HEK293 (cell line): ENCODE results near the gene CIAO2A.
"Not testable (repeated sequence)": the region's sequence is repeated elsewhere in the genome, so short reads cannot be mapped to it uniquely, and the experiment has no call there.

Experiments
- CTCF ChIA-PET: fragments of 350-600 bp; formaldehyde crosslinking; extraction: SDS; loops from one replicate; lab custom pipeline; 2021; ENCODE audit warnings: antibody characterized with exemption; lab: Yijun Ruan, JAX
- POLR2A ChIA-PET: fragments of 300-600 bp; formaldehyde crosslinking; extraction: SDS; loops from one replicate; lab custom pipeline; 2020; ENCODE audit warnings: antibody characterized with exemption, inconsistent platforms; lab: Yijun Ruan, JAX
- H3K27ac ChIP-seq: fragments of 200-500 bp; sonication (Bioruptor generic); 2 replicates; pipeline ENCODE4 v1.5.1; 2014; ENCODE audit warnings: low read depth, low read length, control low read depth, inconsistent platforms; ENCODE audit errors: extremely low read depth
- H3K36me3 ChIP-seq, 2 experiments: fragments of 200-500 bp in 1 of 2; sonication (Bioruptor generic) in 1 of 2; 1 replicate in 1 of 2; 2 replicates in 1 of 2; pipeline ENCODE4 v1.5.1; 2014 to 2017; ENCODE audit warnings: inconsistent platforms in 2 of 2, low read length in 2 of 2; ENCODE audit not compliant: control insufficient read depth in 2 of 2, insufficient read depth in 1 of 2
- H3K4me1 ChIP-seq: fragments of 200-500 bp; sonication (Bioruptor generic); 2 replicates; pipeline ENCODE4 v1.5.1; 2014; ENCODE audit warnings: mild to moderate bottlenecking, low read length, inconsistent platforms; ENCODE audit not compliant: control insufficient read depth, insufficient read depth
- H3K4me3 ChIP-seq: 2 replicates; pipeline ENCODE4 v1.5.1; 2011; ENCODE audit warnings: low read depth, mild to moderate bottlenecking, control low read depth, low read length, moderate library complexity
- H3K9me3 ChIP-seq: fragments of 200-500 bp; sonication (Bioruptor generic); 2 replicates; pipeline ENCODE4 v1.5.1; 2014; ENCODE audit warnings: low read depth, low read length, inconsistent platforms; ENCODE audit not compliant: control insufficient read depth, insufficient read depth
- BCL11A ChIP-seq: fragments of 450-650 bp; formaldehyde crosslinking; IDR thresholded peaks from 2 replicates; pipeline ENCODE4 v1.5.1; 2016; ENCODE audit warnings: low read depth, missing biosample characterization, missing genetic modification characterization
- FEZF1 ChIP-seq: fragments of 450-650 bp; formaldehyde crosslinking; IDR thresholded peaks from 2 replicates; pipeline ENCODE4 v1.5.1; 2016; ENCODE audit warnings: missing biosample characterization, missing genetic modification characterization
- KLF1 ChIP-seq: fragments of 450-650 bp; formaldehyde crosslinking; IDR thresholded peaks from 2 replicates; pipeline ENCODE4 v1.5.1; 2016; ENCODE audit warnings: missing biosample characterization, missing genetic modification characterization
- OSR2 ChIP-seq: fragments of 450-650 bp; formaldehyde crosslinking; IDR thresholded peaks from 2 replicates; pipeline ENCODE4 v1.5.1; 2016; ENCODE audit warnings: missing biosample characterization, missing genetic modification characterization
- PRDM1 ChIP-seq: fragments of 450-650 bp; formaldehyde crosslinking; IDR thresholded peaks from 2 replicates; pipeline ENCODE4; 2016; ENCODE audit warnings: missing biosample characterization, missing genetic modification characterization
- RBAK ChIP-seq: fragments of 450-650 bp; formaldehyde crosslinking; IDR thresholded peaks from 2 replicates; pipeline ENCODE4 v1.5.1; 2016; ENCODE audit warnings: missing biosample characterization, missing genetic modification characterization
- REPIN1 ChIP-seq: fragments of 450-650 bp; formaldehyde crosslinking; IDR thresholded peaks from 2 replicates; pipeline ENCODE4 v1.5.1; 2017; ENCODE audit warnings: missing biosample characterization, missing genetic modification characterization, low read depth
- TCF7L2 ChIP-seq: IDR thresholded peaks from 2 replicates; pipeline ENCODE4 v1.6.1; 2011; ENCODE audit warnings: low read depth, mild to moderate bottlenecking, inconsistent platforms, low read length, moderate library complexity, borderline replicate concordance
- ZBTB7A ChIP-seq: fragments of 450-650 bp; formaldehyde crosslinking; IDR thresholded peaks from 2 replicates; pipeline ENCODE4 v1.5.1; 2016; ENCODE audit warnings: low read depth, missing biosample characterization, missing genetic modification characterization
- ZIC2 ChIP-seq: fragments of 450-650 bp; formaldehyde crosslinking; IDR thresholded peaks from 2 replicates; pipeline ENCODE4 v1.5.1; 2016; ENCODE audit warnings: missing biosample characterization, missing genetic modification characterization
- ZNF121 ChIP-seq: fragments of 450-650 bp; formaldehyde crosslinking; IDR thresholded peaks from 2 replicates; pipeline ENCODE4 v1.5.1; 2016; ENCODE audit warnings: missing biosample characterization, missing genetic modification characterization
- ZNF146 ChIP-seq: fragments of 450-650 bp; formaldehyde crosslinking; IDR thresholded peaks from 2 replicates; pipeline ENCODE4 v1.5.1; 2016; ENCODE audit warnings: missing biosample characterization, missing genetic modification characterization
- ZNF223 ChIP-seq: fragments of 450-650 bp; formaldehyde crosslinking; IDR thresholded peaks from 2 replicates; pipeline ENCODE4 v1.5.1; 2016; ENCODE audit warnings: missing biosample characterization, missing genetic modification characterization
- ZNF266 ChIP-seq: fragments of 450-650 bp; formaldehyde crosslinking; IDR thresholded peaks from 2 replicates; pipeline ENCODE4 v1.5.1; 2016; ENCODE audit warnings: missing biosample characterization, missing genetic modification characterization, low read depth
- ZNF335 ChIP-seq: fragments of 450-650 bp; formaldehyde crosslinking; conservative IDR thresholded peaks from 2 replicates; pipeline ENCODE4 v1.5.1; 2016; ENCODE audit warnings: missing biosample characterization, missing genetic modification characterization
- ZNF354C ChIP-seq: fragments of 450-650 bp; formaldehyde crosslinking; IDR thresholded peaks from 2 replicates; pipeline ENCODE4 v1.5.1; 2016; ENCODE audit warnings: missing biosample characterization, missing genetic modification characterization, low read depth, borderline replicate concordance
- ZNF544 ChIP-seq: fragments of 450-650 bp; formaldehyde crosslinking; IDR thresholded peaks from 2 replicates; pipeline ENCODE4 v1.5.0; 2017; ENCODE audit warnings: missing biosample characterization, missing genetic modification characterization
- ZNF596 ChIP-seq: fragments of 450-650 bp; IDR thresholded peaks from 2 replicates; pipeline ENCODE4 v1.5.0; 2018; ENCODE audit warnings: missing biosample characterization, mild to moderate bottlenecking, missing genetic modification characterization, moderate library complexity
- ZNF843 ChIP-seq: fragments of 450-650 bp; formaldehyde crosslinking; IDR thresholded peaks from 2 replicates; pipeline ENCODE4 v1.5.1; 2016; ENCODE audit warnings: missing biosample characterization, missing genetic modification characterization
- ZSCAN23 ChIP-seq: fragments of 450-650 bp; formaldehyde crosslinking; IDR thresholded peaks from 2 replicates; pipeline ENCODE4 v1.5.1; 2016; ENCODE audit warnings: missing biosample characterization, missing genetic modification characterization
- TF ChIP-seq, protein P1 (sequence below): fragments of 450-650 bp; formaldehyde crosslinking; IDR thresholded peaks from 2 replicates; pipeline ENCODE4 v1.5.1; 2016; ENCODE audit warnings: missing biosample characterization, missing genetic modification characterization
- TF ChIP-seq, protein P2 (sequence below): fragments of 450-650 bp; formaldehyde crosslinking; IDR thresholded peaks from 2 replicates; pipeline ENCODE4 v1.5.1; 2016; ENCODE audit warnings: missing biosample characterization, missing genetic modification characterization, low read depth
- TF ChIP-seq, protein P3 (sequence below): fragments of 450-650 bp; formaldehyde crosslinking; conservative IDR thresholded peaks from 2 replicates; pipeline ENCODE4 v1.5.1; 2016; ENCODE audit warnings: low read depth, missing biosample characterization, missing genetic modification characterization

The CIAO2A gene

DNA sequence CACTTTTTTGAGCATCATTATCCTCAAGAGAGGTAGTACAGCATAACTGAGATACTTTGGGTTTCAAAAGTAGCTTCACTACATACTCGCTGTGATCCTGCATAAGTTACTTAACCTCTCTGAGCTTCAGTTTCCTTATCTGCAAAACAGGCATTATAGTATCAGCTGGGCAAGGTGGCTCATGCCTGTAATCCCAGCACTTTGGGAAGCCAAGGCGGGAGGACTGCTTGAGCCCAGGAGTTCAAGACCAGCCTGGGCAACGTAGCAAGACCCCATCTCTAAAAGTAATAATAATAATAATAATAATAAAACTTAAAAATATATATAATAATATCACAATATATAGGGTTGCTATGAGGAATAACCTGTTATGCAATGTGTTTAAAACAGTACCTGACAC, 10.9 kb downstream of the CIAO2A start:
- TF ChIP-seq ZNF354C (no peak), ZNF121 (tag by site-specific recombination) (peak; percentile 46; the same call in 1 of the 2 replicates), BCL11A (tag by site-specific recombination) (no peak), ZNF223 (tag by site-specific recombination) (no peak)
- no peaks in the 10 kb centered on the region for H3K4me1 ChIP-seq
- H3K4me3 ChIP-seq, result no peak overlapping the region
- CTCF ChIA-PET, result interaction anchor here (1.1 to 1.6 kb wide), 2 partner anchors 11 to 13 kb away, joined by 3 to 4 read pairs; no protein-coding TSS in a partner anchor
- H3K36me3 ChIP-seq, result peaks cover 12 to 29% of the 10 kb centered on the region in 2 experiments
- POLR2A ChIA-PET, result no interaction called here
- no peaks in the 10 kb centered on the region for H3K9me3 ChIP-seq
- no peak overlapping the region for H3K27ac ChIP-seq

DNA sequence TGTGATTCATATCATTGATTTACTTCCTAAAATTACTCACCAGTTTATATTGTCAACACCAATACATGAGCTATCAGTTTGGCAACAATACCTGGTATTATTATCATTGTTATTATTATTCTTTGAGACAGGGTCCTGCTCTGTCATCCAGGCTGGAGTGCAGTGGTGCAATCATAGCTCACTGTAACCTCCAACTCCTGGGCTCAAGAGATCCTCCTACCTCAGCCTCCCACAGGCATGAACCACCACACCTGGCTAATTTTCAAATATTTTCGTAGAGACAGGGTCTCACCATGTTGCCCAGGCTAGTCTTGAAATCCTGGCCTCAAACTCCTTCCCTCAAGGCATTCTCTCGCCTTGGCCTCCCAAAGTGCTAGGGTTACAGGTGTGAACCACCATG, 20.1 kb downstream of the CIAO2A start:
- H3K27ac ChIP-seq, H3K9me3 ChIP-seq, POLR2A ChIA-PET, H3K4me1 ChIP-seq, H3K4me3 ChIP-seq: not testable (repeated sequence)
- CTCF ChIA-PET, result interaction anchor here (0.6 kb wide), 1 partner anchor 68 kb away, joined by 3 read pairs; no protein-coding TSS in a partner anchor
- peaks cover 0 to 11% of the 10 kb centered on the region in 2 experiments; a peak in 2 of 3 replicates for H3K36me3 ChIP-seq

DNA sequence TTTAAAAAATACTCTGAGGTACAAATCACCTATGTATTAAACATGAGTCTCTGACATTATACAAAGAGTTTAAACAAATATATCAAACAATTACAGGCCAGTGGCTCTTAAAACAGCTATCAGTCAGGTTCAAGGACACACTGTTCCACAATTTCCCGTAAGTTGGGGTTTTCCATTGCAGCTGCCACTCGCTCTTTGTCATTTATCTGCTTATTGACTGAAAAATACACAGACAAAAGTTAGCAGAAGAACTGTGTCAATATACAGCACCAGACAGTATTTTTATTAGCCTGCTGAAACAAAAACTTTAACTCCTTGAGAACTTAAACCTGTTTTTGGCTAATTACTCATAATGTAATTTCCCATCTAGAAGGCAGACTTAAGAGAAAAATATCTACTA, 20.8 kb downstream of the CIAO2A start:
- H3K9me3 ChIP-seq, result no peaks in the 10 kb centered on the region
- H3K4me1 ChIP-seq, result no peaks in the 10 kb centered on the region
- no peak overlapping the region for H3K4me3 ChIP-seq
- no peak overlapping the region for H3K27ac ChIP-seq
- H3K36me3 ChIP-seq, result peaks cover 0 to 11% of the 10 kb centered on the region in 2 experiments; a peak in 1 of 3 replicates
- no peak for TF ChIP-seq KLF1 (tag by site-specific recombination)
- TF ChIP-seq, protein P1, sequence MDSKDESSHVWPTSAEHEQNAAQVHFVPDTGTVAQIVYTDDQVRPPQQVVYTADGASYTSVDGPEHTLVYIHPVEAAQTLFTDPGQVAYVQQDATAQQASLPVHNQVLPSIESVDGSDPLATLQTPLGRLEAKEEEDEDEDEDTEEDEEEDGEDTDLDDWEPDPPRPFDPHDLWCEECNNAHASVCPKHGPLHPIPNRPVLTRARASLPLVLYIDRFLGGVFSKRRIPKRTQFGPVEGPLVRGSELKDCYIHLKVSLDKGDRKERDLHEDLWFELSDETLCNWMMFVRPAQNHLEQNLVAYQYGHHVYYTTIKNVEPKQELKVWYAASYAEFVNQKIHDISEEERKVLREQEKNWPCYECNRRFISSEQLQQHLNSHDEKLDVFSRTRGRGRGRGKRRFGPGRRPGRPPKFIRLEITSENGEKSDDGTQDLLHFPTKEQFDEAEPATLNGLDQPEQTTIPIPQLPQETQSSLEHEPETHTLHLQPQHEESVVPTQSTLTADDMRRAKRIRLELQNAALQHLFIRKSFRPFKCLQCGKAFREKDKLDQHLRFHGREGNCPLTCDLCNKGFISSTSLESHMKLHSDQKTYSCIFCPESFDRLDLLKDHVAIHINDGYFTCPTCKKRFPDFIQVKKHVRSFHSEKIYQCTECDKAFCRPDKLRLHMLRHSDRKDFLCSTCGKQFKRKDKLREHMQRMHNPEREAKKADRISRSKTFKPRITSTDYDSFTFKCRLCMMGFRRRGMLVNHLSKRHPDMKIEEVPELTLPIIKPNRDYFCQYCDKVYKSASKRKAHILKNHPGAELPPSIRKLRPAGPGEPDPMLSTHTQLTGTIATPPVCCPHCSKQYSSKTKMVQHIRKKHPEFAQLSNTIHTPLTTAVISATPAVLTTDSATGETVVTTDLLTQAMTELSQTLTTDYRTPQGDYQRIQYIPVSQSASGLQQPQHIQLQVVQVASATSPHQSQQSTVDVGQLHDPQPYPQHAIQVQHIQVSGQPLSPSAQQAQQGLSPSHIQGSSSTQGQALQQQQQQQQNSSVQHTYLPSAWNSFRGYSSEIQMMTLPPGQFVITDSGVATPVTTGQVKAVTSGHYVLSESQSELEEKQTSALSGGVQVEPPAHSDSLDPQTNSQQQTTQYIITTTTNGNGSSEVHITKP, result no peak
- TF ChIP-seq FEZF1 (tag by site-specific recombination), result no peak
- TF ChIP-seq REPIN1, result no peak
- TF ChIP-seq TCF7L2, result no peak
- TF ChIP-seq PRDM1 (tag by site-specific recombination), result no peak
- no peak for TF ChIP-seq ZIC2 (tag by site-specific recombination)
- no peak for TF ChIP-seq ZNF266
- TF ChIP-seq ZNF843 (tag by site-specific recombination), result no peak
- no peak for TF ChIP-seq ZNF335 (tag by site-specific recombination)
- no peak for TF ChIP-seq RBAK
- TF ChIP-seq ZNF596 (tag by site-specific recombination), result no peak
- no peak for TF ChIP-seq ZBTB7A (tag by site-specific recombination)
- TF ChIP-seq ZNF146 (tag by site-specific recombination), result no peak
- TF ChIP-seq, protein P2, sequence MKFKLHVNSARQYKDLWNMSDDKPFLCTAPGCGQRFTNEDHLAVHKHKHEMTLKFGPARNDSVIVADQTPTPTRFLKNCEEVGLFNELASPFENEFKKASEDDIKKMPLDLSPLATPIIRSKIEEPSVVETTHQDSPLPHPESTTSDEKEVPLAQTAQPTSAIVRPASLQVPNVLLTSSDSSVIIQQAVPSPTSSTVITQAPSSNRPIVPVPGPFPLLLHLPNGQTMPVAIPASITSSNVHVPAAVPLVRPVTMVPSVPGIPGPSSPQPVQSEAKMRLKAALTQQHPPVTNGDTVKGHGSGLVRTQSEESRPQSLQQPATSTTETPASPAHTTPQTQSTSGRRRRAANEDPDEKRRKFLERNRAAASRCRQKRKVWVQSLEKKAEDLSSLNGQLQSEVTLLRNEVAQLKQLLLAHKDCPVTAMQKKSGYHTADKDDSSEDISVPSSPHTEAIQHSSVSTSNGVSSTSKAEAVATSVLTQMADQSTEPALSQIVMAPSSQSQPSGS (tag by site-specific recombination), result no peak
- no peak for TF ChIP-seq ZNF544 (tag by site-specific recombination)
- TF ChIP-seq, protein P3, sequence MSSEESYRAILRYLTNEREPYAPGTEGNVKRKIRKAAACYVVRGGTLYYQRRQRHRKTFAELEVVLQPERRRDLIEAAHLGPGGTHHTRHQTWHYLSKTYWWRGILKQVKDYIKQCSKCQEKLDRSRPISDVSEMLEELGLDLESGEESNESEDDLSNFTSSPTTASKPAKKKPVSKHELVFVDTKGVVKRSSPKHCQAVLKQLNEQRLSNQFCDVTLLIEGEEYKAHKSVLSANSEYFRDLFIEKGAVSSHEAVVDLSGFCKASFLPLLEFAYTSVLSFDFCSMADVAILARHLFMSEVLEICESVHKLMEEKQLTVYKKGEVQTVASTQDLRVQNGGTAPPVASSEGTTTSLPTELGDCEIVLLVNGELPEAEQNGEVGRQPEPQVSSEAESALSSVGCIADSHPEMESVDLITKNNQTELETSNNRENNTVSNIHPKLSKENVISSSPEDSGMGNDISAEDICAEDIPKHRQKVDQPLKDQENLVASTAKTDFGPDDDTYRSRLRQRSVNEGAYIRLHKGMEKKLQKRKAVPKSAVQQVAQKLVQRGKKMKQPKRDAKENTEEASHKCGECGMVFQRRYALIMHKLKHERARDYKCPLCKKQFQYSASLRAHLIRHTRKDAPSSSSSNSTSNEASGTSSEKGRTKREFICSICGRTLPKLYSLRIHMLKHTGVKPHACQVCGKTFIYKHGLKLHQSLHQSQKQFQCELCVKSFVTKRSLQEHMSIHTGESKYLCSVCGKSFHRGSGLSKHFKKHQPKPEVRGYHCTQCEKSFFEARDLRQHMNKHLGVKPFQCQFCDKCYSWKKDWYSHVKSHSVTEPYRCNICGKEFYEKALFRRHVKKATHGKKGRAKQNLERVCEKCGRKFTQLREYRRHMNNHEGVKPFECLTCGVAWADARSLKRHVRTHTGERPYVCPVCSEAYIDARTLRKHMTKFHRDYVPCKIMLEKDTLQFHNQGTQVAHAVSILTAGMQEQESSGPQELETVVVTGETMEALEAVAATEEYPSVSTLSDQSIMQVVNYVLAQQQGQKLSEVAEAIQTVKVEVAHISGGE (tag by site-specific recombination), result no peak
- no peak for TF ChIP-seq ZSCAN23 (tag by site-specific recombination)
- TF ChIP-seq OSR2, result no peak
- CTCF ChIA-PET, result interaction anchor here (0.6 kb wide), 2 partner anchors 53 to 68 kb away, joined by 3 read pairs; no protein-coding TSS in a partner anchor
- POLR2A ChIA-PET, result no interaction called here
